ENCODE measurements around the gene ARFGEF3.

DNA sequence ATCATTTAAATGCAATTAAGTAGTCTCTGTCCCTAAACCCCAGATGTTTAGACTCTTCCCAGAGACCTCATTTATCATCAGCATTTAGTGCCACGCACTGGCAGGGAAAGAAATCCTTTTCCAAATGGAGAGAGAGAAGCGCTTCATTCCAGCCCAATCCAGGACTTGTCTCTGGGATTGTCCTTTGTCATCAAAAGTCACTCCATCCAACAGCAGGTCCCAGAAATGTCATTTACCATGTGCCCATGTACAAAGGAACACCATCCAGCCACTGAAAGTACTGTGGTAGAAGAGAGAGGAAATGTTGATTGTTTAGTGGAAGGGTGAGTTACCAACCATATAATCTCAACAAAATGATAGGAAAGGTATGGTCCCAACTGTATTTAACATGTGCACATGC, 149.1 kb downstream of the ARFGEF3 start:
- TF ChIP-seq POLR2AphosphoS5 (IDR thresholded peaks at IDR 0.05; ENCODE audit: low read length) (no peak), POLR2A (IDR thresholded peaks at IDR 0.05; ENCODE audit: low read depth, low read length) (no peak), JUNB (IDR thresholded peaks at IDR 0.05) (no peak), RELA (IDR thresholded peaks at IDR 0.05; ENCODE audit: borderline replicate concordance, partially characterized antibody) (no peak)
- TF ChIP-seq, protein P1, sequence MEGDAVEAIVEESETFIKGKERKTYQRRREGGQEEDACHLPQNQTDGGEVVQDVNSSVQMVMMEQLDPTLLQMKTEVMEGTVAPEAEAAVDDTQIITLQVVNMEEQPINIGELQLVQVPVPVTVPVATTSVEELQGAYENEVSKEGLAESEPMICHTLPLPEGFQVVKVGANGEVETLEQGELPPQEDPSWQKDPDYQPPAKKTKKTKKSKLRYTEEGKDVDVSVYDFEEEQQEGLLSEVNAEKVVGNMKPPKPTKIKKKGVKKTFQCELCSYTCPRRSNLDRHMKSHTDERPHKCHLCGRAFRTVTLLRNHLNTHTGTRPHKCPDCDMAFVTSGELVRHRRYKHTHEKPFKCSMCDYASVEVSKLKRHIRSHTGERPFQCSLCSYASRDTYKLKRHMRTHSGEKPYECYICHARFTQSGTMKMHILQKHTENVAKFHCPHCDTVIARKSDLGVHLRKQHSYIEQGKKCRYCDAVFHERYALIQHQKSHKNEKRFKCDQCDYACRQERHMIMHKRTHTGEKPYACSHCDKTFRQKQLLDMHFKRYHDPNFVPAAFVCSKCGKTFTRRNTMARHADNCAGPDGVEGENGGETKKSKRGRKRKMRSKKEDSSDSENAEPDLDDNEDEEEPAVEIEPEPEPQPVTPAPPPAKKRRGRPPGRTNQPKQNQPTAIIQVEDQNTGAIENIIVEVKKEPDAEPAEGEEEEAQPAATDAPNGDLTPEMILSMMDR (IDR thresholded peaks at IDR 0.05 in 2 of 3, conservative IDR thresholded peaks at IDR 0.05 in 1 of 3; ENCODE audit: control insufficient read depth in 2 of 3, extremely low read depth in 1 of 3, insufficient read depth in 1 of 3, low read depth in 3 of 3, low read length in 3 of 3), result no peak
- TF ChIP-seq, protein P2, sequence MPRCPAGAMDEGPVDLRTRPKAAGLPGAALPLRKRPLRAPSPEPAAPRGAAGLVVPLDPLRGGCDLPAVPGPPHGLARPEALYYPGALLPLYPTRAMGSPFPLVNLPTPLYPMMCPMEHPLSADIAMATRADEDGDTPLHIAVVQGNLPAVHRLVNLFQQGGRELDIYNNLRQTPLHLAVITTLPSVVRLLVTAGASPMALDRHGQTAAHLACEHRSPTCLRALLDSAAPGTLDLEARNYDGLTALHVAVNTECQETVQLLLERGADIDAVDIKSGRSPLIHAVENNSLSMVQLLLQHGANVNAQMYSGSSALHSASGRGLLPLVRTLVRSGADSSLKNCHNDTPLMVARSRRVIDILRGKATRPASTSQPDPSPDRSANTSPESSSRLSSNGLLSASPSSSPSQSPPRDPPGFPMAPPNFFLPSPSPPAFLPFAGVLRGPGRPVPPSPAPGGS (IDR thresholded peaks at IDR 0.05; ENCODE audit: borderline replicate concordance, insufficient read depth, low read depth, low read length, poor library complexity, severe bottlenecking), result no peak
- TF ChIP-seq, protein P3, sequence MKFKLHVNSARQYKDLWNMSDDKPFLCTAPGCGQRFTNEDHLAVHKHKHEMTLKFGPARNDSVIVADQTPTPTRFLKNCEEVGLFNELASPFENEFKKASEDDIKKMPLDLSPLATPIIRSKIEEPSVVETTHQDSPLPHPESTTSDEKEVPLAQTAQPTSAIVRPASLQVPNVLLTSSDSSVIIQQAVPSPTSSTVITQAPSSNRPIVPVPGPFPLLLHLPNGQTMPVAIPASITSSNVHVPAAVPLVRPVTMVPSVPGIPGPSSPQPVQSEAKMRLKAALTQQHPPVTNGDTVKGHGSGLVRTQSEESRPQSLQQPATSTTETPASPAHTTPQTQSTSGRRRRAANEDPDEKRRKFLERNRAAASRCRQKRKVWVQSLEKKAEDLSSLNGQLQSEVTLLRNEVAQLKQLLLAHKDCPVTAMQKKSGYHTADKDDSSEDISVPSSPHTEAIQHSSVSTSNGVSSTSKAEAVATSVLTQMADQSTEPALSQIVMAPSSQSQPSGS (IDR thresholded peaks at IDR 0.05; ENCODE audit: low read length), result no peak
- TF ChIP-seq, protein P4, sequence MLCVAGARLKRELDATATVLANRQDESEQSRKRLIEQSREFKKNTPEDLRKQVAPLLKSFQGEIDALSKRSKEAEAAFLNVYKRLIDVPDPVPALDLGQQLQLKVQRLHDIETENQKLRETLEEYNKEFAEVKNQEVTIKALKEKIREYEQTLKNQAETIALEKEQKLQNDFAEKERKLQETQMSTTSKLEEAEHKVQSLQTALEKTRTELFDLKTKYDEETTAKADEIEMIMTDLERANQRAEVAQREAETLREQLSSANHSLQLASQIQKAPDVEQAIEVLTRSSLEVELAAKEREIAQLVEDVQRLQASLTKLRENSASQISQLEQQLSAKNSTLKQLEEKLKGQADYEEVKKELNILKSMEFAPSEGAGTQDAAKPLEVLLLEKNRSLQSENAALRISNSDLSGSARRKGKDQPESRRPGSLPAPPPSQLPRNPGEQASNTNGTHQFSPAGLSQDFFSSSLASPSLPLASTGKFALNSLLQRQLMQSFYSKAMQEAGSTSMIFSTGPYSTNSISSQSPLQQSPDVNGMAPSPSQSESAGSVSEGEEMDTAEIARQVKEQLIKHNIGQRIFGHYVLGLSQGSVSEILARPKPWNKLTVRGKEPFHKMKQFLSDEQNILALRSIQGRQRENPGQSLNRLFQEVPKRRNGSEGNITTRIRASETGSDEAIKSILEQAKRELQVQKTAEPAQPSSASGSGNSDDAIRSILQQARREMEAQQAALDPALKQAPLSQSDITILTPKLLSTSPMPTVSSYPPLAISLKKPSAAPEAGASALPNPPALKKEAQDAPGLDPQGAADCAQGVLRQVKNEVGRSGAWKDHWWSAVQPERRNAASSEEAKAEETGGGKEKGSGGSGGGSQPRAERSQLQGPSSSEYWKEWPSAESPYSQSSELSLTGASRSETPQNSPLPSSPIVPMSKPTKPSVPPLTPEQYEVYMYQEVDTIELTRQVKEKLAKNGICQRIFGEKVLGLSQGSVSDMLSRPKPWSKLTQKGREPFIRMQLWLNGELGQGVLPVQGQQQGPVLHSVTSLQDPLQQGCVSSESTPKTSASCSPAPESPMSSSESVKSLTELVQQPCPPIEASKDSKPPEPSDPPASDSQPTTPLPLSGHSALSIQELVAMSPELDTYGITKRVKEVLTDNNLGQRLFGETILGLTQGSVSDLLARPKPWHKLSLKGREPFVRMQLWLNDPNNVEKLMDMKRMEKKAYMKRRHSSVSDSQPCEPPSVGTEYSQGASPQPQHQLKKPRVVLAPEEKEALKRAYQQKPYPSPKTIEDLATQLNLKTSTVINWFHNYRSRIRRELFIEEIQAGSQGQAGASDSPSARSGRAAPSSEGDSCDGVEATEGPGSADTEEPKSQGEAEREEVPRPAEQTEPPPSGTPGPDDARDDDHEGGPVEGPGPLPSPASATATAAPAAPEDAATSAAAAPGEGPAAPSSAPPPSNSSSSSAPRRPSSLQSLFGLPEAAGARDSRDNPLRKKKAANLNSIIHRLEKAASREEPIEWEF (IDR thresholded peaks at IDR 0.05; ENCODE audit: insufficient replicate concordance, low read depth, low read length), result no peak

Data from GM12878 (cell line).